Measurements from ENCODE around the gene KCNK4. TPM values are rescaled to one million over a fixed set of nuclear protein-coding genes. Genes with fewer than 3 reads are reported as not detected.
A peak's percentile ranks its signal among the peaks of the same experiment; 100 is the strongest.

KCNK4 gene
- polyA plus RNA-seq, 1 donor (not counting 4 experiments of a cell fraction or from before 2014, with no cell fraction given): not detected

DNA sequence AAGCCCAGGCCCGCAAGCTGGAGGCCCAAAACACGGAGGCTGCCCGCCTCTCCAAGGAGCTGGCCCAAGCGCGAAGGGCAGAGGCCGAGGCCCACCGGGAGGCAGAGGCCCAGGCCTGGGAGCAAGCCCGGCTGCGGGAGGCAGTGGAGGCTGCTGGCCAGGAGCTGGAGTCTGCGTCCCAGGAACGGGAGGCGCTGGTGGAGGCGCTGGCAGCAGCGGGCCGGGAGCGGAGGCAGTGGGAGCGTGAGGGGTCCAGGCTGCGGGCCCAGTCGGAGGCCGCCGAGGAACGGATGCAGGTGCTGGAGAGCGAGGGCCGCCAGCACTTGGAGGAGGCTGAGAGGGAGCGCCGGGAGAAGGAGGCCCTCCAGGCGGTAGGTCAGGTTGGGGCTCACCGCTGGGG, 53.7 kb downstream of the KCNK4 start:
- dilution Hi-C loops (cut with MboI; ENCODE audit: extremely low pct_ligation_motif_present, low sequenced_read_pairs): no loop called here
- H3K27me3 ChIP-seq (ENCODE audit: control insufficient read depth, extremely low read depth, insufficient read depth, low read length): no peaks in the 10 kb centered on the region
- H3K4me3 ChIP-seq (ENCODE audit: control insufficient read depth in 2 of 3, extremely low read depth in 1 of 3, insufficient read depth in 2 of 3, low read depth in 1 of 3, low read length in 3 of 3): no peak overlapping the region
- TF ChIP-seq EZH2 (IDR thresholded peaks at IDR 0.05; ENCODE audit: low read length) (no peak), CTCF (optimal IDR thresholded peaks at IDR 0.05 in 1 of 3, IDR thresholded peaks at IDR 0.05 in 1 of 3, conservative IDR thresholded peaks at IDR 0.05 in 1 of 3; ENCODE audit: extremely low read depth in 1 of 3, insufficient read depth in 2 of 3, low read length in 3 of 3) (no peak)
- H3K79me2 ChIP-seq (ENCODE audit: control insufficient read depth, insufficient read depth, low read length): no peaks in the 10 kb centered on the region
- H3K9me3 ChIP-seq (ENCODE audit: control insufficient read depth, low read depth, low read length): no peaks in the 10 kb centered on the region
- H3K9ac ChIP-seq (ENCODE audit: control insufficient read depth, extremely low read depth, insufficient read depth, low read length): no peak overlapping the region
- peaks cover 33% of the 10 kb centered on the region for H3K4me1 ChIP-seq (ENCODE audit: control insufficient read depth, extremely low read depth, insufficient read depth, low read length)
- H2AFZ ChIP-seq (ENCODE audit: control insufficient read depth, low read length): no peak overlapping the region
- no peak for DNase-seq (ENCODE audit: low read depth, low spot score)
- no peaks in the 10 kb centered on the region for H3K9me1 ChIP-seq (ENCODE audit: control insufficient read depth, extremely low read depth, insufficient read depth, low read length)
- H4K20me1 ChIP-seq (ENCODE audit: control insufficient read depth, extremely low read depth, insufficient read depth, low read length): no peaks in the 10 kb centered on the region
- no peaks in the 10 kb centered on the region for H3K36me3 ChIP-seq (ENCODE audit: control insufficient read depth in 2 of 2, extremely low read depth in 1 of 2, insufficient read depth in 2 of 2, low read length in 2 of 2)
- FAIRE-seq: no peak
- no peak overlapping the region for H3K4me2 ChIP-seq (ENCODE audit: control insufficient read depth, extremely low read depth, insufficient read depth, low read depth, low read length)
- H3K27ac ChIP-seq (ENCODE audit: control insufficient read depth, insufficient read depth, low read length): no peak overlapping the region

- Histone ChIP-seq H3K9me1 (ENCODE audit: control insufficient read depth, extremely low read depth, insufficient read depth, low read length) (no peaks in the 10 kb centered on the region), H4K20me1 (ENCODE audit: control insufficient read depth, extremely low read depth, insufficient read depth, low read length) (no peaks in the 10 kb centered on the region), H3K4me3 (ENCODE audit: control insufficient read depth in 2 of 3, extremely low read depth in 1 of 3, insufficient read depth in 2 of 3, low read depth in 1 of 3, low read length in 3 of 3) (no peak overlapping the region), H3K4me1 (ENCODE audit: control insufficient read depth, extremely low read depth, insufficient read depth, low read length) (peaks cover 28% of the 10 kb centered on the region), H3K79me2 (ENCODE audit: control insufficient read depth, insufficient read depth, low read length) (no peaks in the 10 kb centered on the region), H3K9ac (ENCODE audit: control insufficient read depth, extremely low read depth, insufficient read depth, low read length) (no peak overlapping the region), H2AFZ (ENCODE audit: control insufficient read depth, low read length) (peak overlapping the region; percentile 50), H3K27me3 (ENCODE audit: control insufficient read depth, extremely low read depth, insufficient read depth, low read length) (no peaks in the 10 kb centered on the region), H3K9me3 (ENCODE audit: control insufficient read depth, low read depth, low read length) (no peaks in the 10 kb centered on the region), H3K36me3 (ENCODE audit: control insufficient read depth in 2 of 2, extremely low read depth in 1 of 2, insufficient read depth in 2 of 2, low read length in 2 of 2) (no peaks in the 10 kb centered on the region), H3K27ac (ENCODE audit: control insufficient read depth, insufficient read depth, low read length) (peak overlapping the region; percentile 53), H3K4me2 (ENCODE audit: control insufficient read depth, extremely low read depth, insufficient read depth, low read depth, low read length) (peak overlapping the region; percentile 3)
- FAIRE-seq (peak; percentile 85), DNase-seq (ENCODE audit: low read depth, low spot score) (no peak)
- dilution Hi-C loops (cut with MboI; ENCODE audit: extremely low pct_ligation_motif_present, low sequenced_read_pairs): no loop called here
- TF ChIP-seq CTCF (optimal IDR thresholded peaks at IDR 0.05 in 1 of 3, IDR thresholded peaks at IDR 0.05 in 1 of 3, conservative IDR thresholded peaks at IDR 0.05 in 1 of 3; ENCODE audit: extremely low read depth in 1 of 3, insufficient read depth in 2 of 3, low read length in 3 of 3) (no peak), EZH2 (IDR thresholded peaks at IDR 0.05; ENCODE audit: low read length) (no peak)
Observed at GRCh38 chr11:64347193-64347867, 56.2 kb downstream of the KCNK4 start.
